Trophoblast cell (in vitro differentiated cells and primary cell): ENCODE measurements around the gene FABP3.

ENCODE experiments used
- DNase-seq, 2 donors: peaks; one replicate each; pipeline ENCODE4 v3.0.0-alpha.2; 2016
- H2AFZ ChIP-seq: 2 replicates; pipeline ENCODE4 v1.6.1; 2013; ENCODE audit warnings: low read length, moderate library complexity, mild to moderate bottlenecking; ENCODE audit not compliant: insufficient read depth, poor library complexity
- H2AK5ac ChIP-seq: 2 replicates; pipeline ENCODE4 v1.6.1; 2013; ENCODE audit warnings: mild to moderate bottlenecking, low read length
- H2BK120ac ChIP-seq: 2 replicates; pipeline ENCODE4 v1.6.1; 2013; ENCODE audit warnings: low read length, mild to moderate bottlenecking, moderate library complexity; ENCODE audit not compliant: insufficient read depth, poor library complexity
- H2BK12ac ChIP-seq: 2 replicates; pipeline ENCODE4 v1.6.1; 2013; ENCODE audit warnings: mild to moderate bottlenecking, low read length, moderate library complexity
- H2BK5ac ChIP-seq: 2 replicates; pipeline ENCODE4 v1.6.1; 2013; ENCODE audit warnings: low read length, low read depth, moderate library complexity, mild to moderate bottlenecking; ENCODE audit not compliant: poor library complexity
- H3K14ac ChIP-seq: 2 replicates; pipeline ENCODE4 v1.6.1; 2013; ENCODE audit warnings: mild to moderate bottlenecking, low read length
- H3K18ac ChIP-seq: 2 replicates; pipeline ENCODE4 v1.6.1; 2013; ENCODE audit warnings: mild to moderate bottlenecking, low read length
- H3K23ac ChIP-seq: 2 replicates; pipeline ENCODE4 v1.6.1; 2013; ENCODE audit warnings: low read length
- H3K27ac ChIP-seq: 2 replicates; pipeline ENCODE4 v1.5.1; 2013; ENCODE audit warnings: low read depth, mild to moderate bottlenecking, inconsistent platforms, low read length, moderate library complexity
- H3K27me3 ChIP-seq: 2 replicates; pipeline ENCODE4 v1.6.1; 2013; ENCODE audit warnings: inconsistent platforms, mild to moderate bottlenecking, low read length, moderate library complexity; ENCODE audit not compliant: insufficient read depth
- H3K36me3 ChIP-seq, 2 experiments: 1 replicate in 1 of 2; 2 replicates in 1 of 2; pipeline ENCODE4 v1.6.1; 2013; ENCODE audit warnings: low read length in 2 of 2, mild to moderate bottlenecking in 2 of 2, moderate library complexity in 1 of 2; ENCODE audit not compliant: insufficient read depth in 2 of 2, control insufficient read depth in 1 of 2
- H3K4ac ChIP-seq: 2 replicates; pipeline ENCODE4 v1.6.1; 2013; ENCODE audit warnings: low read depth, mild to moderate bottlenecking, low read length, moderate library complexity
- H3K4me1 ChIP-seq, 2 experiments: 1 replicate in 1 of 2; 2 replicates in 1 of 2; pipeline ENCODE4 v1.6.1; 2013; ENCODE audit warnings: low read length in 2 of 2, mild to moderate bottlenecking in 2 of 2, moderate library complexity in 1 of 2; ENCODE audit not compliant: insufficient read depth in 2 of 2, control insufficient read depth in 1 of 2
- H3K4me2 ChIP-seq: 2 replicates; pipeline ENCODE4 v1.6.1; 2013; ENCODE audit warnings: inconsistent platforms, mild to moderate bottlenecking, low read length, moderate library complexity
- H3K4me3 ChIP-seq: 2 replicates; pipeline ENCODE4 v1.5.1; 2013; ENCODE audit warnings: mild to moderate bottlenecking, low read depth, low read length, inconsistent platforms
- H3K79me1 ChIP-seq: one replicate; pipeline ENCODE4 v1.6.1; 2013; ENCODE audit warnings: low read length
- H3K79me2 ChIP-seq: 2 replicates; pipeline ENCODE4 v1.6.1; 2013; ENCODE audit warnings: low read length, mild to moderate bottlenecking; ENCODE audit not compliant: control insufficient read depth, insufficient read depth, poor library complexity
- H3K9ac ChIP-seq: 2 replicates; pipeline ENCODE4 v1.6.1; 2013; ENCODE audit warnings: mild to moderate bottlenecking, low read length
- H3K9me3 ChIP-seq: 2 replicates; pipeline ENCODE4 v1.6.1; 2013; ENCODE audit warnings: low read depth, mild to moderate bottlenecking, control low read depth, inconsistent platforms, low read length; ENCODE audit not compliant: insufficient read depth
- H4K12ac ChIP-seq: 2 replicates; pipeline ENCODE4 v1.6.1; 2013; ENCODE audit warnings: low read depth, mild to moderate bottlenecking, low read length, moderate library complexity
- H4K8ac ChIP-seq: 2 replicates; pipeline ENCODE4 v1.6.1; 2013; ENCODE audit warnings: low read depth, mild to moderate bottlenecking, low read length, moderate library complexity
- H4K91ac ChIP-seq: one replicate; pipeline ENCODE4 v1.6.1; 2013; ENCODE audit warnings: low read depth, mild to moderate bottlenecking, low read length, moderate library complexity
- WGBS: extraction: QIAGEN DNeasy Blood & Tissue Kit; methylation state at CpG from one replicate; pipeline ENCODE4 v1.1.7; 2013; ENCODE audit warnings: missing lambda C conversion rate; ENCODE audit not compliant: insufficient read length, insufficient coverage; ENCODE audit errors: extremely low coverage; 5-methylcytosine and 5-hydroxymethylcytosine counted together

FABP3 gene

DNA sequence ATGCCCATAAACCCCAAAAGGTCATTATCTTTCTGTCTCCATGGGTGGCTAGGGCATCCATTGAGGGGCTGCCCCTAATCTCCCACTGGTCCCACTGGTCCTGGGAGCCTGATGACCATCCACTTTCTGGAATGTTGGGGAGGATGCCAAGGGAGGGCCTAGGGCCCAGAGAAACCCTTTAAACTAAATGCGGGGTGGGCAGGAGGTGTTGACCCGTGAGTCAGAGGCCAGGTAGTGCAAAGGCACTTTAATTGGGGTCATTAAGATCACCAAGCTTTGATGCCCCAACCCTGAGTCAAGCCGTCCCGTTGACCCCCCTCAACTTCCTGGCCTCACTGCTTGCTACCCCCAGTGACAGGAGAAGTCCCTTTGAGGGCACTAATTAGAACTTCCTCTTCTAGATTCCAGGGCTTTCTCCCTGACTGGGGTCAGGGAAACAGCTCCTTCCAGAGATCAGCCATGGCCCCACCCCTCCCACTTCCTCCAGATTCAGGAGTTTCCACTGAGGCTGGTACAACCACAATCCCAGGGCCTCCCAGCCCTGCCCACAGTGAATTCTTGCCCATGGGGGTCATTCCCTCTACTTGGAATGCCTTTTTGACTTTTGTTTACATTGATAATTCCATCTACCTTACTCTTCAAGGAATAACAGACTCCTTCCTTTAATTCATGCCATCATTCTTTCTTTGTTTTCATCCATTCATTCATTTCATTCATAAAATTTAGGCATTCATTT lies 24.7 kb upstream of the FABP3 start:
- H4K8ac ChIP-seq: no peak overlapping the region
- no peaks in the 10 kb centered on the region for H3K79me2 ChIP-seq
- H3K4me1 ChIP-seq: peaks cover 9 to 11% of the 10 kb centered on the region in 2 experiments
- H3K14ac ChIP-seq: no peak overlapping the region
- no peak overlapping the region for H3K23ac ChIP-seq
- no peak overlapping the region for H3K27ac ChIP-seq
- H2BK5ac ChIP-seq: no peak overlapping the region
- no peak overlapping the region for H4K91ac ChIP-seq
- H3K9ac ChIP-seq: no peak overlapping the region
- H3K18ac ChIP-seq: no peak overlapping the region
- H2BK120ac ChIP-seq: no peak overlapping the region
- H3K27me3 ChIP-seq: no peaks in the 10 kb centered on the region
- H3K4me3 ChIP-seq: no peak overlapping the region
- no peak overlapping the region for H3K4me2 ChIP-seq
- no peak overlapping the region for H2AK5ac ChIP-seq
- no peak overlapping the region for H3K4ac ChIP-seq
- H3K36me3 ChIP-seq: no peaks in the 10 kb centered on the region
- H2BK12ac ChIP-seq: no peak overlapping the region
- H4K12ac ChIP-seq: no peak overlapping the region
- H2AFZ ChIP-seq: no peak overlapping the region
- H3K79me1 ChIP-seq: no peaks in the 10 kb centered on the region
- no peaks in the 10 kb centered on the region for H3K9me3 ChIP-seq
- no CpG with 5 or more reads among the region's 4 CpGs for WGBS
- DNase-seq: peak in 1 of 2 donors; percentile 15

DNA sequence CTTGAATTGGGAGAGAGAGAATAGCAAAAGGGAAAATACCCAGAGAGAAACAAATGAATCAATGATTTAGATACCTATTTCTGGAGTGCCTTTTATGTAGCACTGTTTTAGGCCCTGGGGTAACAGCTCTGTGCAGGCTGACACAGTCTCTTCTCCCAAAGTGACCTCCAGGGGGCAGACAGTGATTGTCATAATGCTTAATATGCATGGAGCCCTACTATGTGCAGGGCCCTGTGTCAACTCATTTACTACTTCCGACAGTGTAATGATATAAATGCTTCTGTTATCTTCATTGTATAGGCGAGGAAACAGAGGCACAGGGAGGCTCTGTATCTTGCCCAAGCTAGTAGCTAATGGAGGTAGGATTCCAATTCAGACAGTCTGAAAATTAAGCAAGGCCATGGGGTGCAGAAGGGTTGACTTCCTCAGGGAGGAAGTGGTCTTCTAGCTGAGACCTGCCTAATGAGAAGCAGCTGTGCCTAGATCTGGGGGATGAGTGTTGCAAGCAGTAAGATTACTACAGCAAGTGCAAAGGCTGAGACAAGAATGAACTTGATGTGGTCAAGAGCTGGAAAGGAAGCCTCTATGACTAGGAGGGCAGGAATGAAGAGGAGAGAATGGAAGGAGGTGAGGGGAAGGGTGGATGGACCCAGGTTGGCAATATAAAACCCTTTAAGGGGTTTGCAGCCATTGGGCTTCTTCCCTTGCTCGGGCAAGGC lies 23.9 kb upstream of the FABP3 start:
- Histone ChIP-seq H3K4me1 (peaks cover 9 to 11% of the 10 kb centered on the region in 2 experiments), H4K8ac (no peak overlapping the region), H3K18ac (no peak overlapping the region), H3K14ac (no peak overlapping the region), H2BK12ac (no peak overlapping the region), H3K27ac (no peak overlapping the region), H4K12ac (no peak overlapping the region), H3K4me3 (no peak overlapping the region), H3K23ac (no peak overlapping the region), H2AK5ac (no peak overlapping the region), H3K9me3 (no peaks in the 10 kb centered on the region), H2AFZ (no peak overlapping the region), H3K79me2 (no peaks in the 10 kb centered on the region), H3K79me1 (no peaks in the 10 kb centered on the region), H3K36me3 (no peaks in the 10 kb centered on the region), H2BK5ac (no peak overlapping the region), H3K4ac (no peak overlapping the region), H3K27me3 (no peaks in the 10 kb centered on the region), H3K9ac (no peak overlapping the region), H2BK120ac (no peak overlapping the region), H3K4me2 (no peak overlapping the region), H4K91ac (no peak overlapping the region)
- no CpG with 5 or more reads among the region's 3 CpGs for WGBS
- peak in 1 of 2 donors; percentile 49 for DNase-seq

DNA sequence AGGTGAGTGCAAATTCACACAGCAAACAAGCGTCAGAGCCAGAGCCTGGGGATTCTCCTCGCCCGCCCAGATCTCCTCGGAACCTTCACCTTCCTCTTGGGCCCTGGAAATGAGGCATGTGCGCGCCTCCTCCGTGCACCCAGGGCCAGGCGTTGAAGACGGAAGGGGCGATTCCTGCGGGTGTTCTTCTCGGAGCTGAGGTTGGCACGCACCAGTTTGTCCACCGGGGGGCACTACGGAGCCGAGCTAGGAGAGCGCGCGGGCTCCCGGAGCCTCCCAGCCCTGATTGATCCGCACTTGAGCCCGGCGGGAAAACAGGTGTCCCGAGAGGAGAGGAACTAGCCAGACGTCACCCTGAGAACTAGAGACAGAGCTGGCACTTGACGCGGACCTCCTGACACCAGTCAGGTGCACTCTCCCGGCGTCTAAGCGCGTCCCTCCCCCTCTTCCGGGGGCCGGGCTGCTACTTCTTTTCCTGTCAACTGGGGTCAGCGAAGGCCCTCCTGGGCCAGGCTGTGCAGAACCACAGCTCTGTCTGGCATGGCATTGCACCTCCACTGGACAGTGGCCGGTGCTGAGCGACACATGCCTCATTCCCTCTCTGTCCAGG lies 21.8 kb upstream of the FABP3 start:
- Histone ChIP-seq H4K91ac (no peak overlapping the region), H3K4me3 (no peak overlapping the region), H2AFZ (peak overlapping the region; percentile 67), H3K23ac (no peak overlapping the region), H3K9me3 (no peaks in the 10 kb centered on the region), H3K14ac (peak overlapping the region; percentile 31), H3K4me2 (peak overlapping the region; percentile 70), H4K12ac (no peak overlapping the region), H3K79me2 (no peaks in the 10 kb centered on the region), H2BK12ac (peak overlapping the region; percentile 41), H2AK5ac (no peak overlapping the region), H3K18ac (no peak overlapping the region), H3K27me3 (no peaks in the 10 kb centered on the region), H3K36me3 (no peaks in the 10 kb centered on the region), H2BK120ac (no peak overlapping the region), H3K4ac (no peak overlapping the region), H3K27ac (no peak overlapping the region), H4K8ac (peak overlapping the region; percentile 59), H3K79me1 (peaks cover 2% of the 10 kb centered on the region), H3K4me1 (peaks cover 11 to 20% of the 10 kb centered on the region in 2 experiments), H2BK5ac (no peak overlapping the region), H3K9ac (no peak overlapping the region)
- no CpG with 5 or more reads among the region's 36 CpGs for WGBS
- DNase-seq: peak; percentile 85 to 97

DNA sequence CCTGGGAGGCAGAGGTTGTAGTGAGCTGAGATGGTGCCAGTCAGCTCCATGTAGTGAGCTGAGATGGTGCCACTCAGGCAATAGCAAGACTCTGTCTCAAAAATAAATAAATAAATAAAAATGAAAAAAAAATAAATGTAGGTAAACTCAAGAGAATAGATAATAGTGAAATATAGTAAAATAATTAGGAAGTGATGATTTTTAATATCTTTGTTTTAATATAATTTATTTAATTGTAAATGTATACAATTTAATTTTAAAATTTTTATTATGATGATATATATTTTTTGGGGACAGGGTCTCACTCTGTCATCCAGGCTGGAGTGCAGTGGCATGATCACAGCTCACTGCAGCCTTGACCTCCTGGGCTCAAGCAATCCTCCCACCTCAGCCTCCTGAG lies 20.6 kb upstream of the FABP3 start:
- Histone ChIP-seq H3K27ac (no peak overlapping the region), H3K4me2 (no peak overlapping the region), H3K27me3 (no peaks in the 10 kb centered on the region), H4K12ac (no peak overlapping the region), H2BK120ac (no peak overlapping the region), H3K36me3 (no peaks in the 10 kb centered on the region), H3K14ac (no peak overlapping the region), H3K79me2 (no peaks in the 10 kb centered on the region), H3K4me3 (no peak overlapping the region), H3K9ac (no peak overlapping the region), H2AK5ac (no peak overlapping the region), H2BK5ac (no peak overlapping the region), H4K91ac (no peak overlapping the region), H3K4ac (no peak overlapping the region), H3K4me1 (peaks cover 16 to 23% of the 10 kb centered on the region in 2 experiments), H3K18ac (no peak overlapping the region), H3K23ac (no peak overlapping the region), H4K8ac (no peak overlapping the region), H3K79me1 (peaks cover 3% of the 10 kb centered on the region), H3K9me3 (no peaks in the 10 kb centered on the region), H2AFZ (no peak overlapping the region), H2BK12ac (no peak overlapping the region)
- no peak for DNase-seq
